Measurements from ENCODE around the gene BANK1.
A peak's percentile ranks its signal among the peaks of the same experiment; 100 is the strongest.

The BANK1 gene

DNA sequence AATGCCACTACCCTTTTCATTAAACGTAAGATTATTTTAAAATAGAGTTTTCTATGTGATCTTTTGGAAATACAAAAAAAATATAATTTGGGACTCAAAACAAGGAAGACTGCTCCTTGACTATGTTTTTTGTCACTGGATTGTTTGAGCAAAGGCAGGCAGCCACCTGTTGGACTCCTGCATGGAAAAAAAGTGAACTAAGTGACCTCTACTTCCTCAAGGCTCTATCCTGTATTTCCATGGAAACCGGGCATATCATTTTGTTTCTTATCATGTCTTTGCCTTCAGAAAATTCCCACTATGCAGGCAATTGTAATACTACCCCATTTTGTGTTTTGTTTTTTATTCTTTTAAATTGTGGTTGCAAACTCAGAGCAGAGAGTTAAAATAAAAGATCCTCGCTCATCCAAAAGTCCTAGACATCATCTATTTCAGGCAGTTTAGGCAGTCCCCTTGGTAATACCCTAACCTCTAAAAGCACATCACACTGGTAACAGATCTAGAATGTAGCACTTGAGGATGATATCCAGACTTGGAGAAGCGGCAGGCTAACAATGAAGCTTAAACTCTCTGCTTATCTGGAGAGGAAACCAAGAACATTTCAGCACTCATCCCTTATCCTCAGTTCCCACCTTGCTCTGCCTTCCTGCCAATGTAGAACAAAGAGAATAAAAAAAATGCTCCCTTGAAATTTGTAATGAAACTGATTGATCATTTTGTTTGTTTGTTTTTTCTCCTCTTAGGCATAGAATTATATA, 165.7 kb downstream of the BANK1 start:
- TF ChIP-seq EP300 (IDR thresholded peaks at IDR 0.05; ENCODE audit: borderline replicate concordance) (no peak), CEBPB (IDR thresholded peaks at IDR 0.05) (no peak), TAF1 (IDR thresholded peaks at IDR 0.05; ENCODE audit: low read depth) (no peak), TCF12 (IDR thresholded peaks at IDR 0.05; ENCODE audit: low read depth) (no peak), ZBTB7A (IDR thresholded peaks at IDR 0.05; ENCODE audit: low read depth) (no peak), TEAD4 (IDR thresholded peaks at IDR 0.05) (no peak), NFIC (IDR thresholded peaks at IDR 0.05) (no peak), EGR1 (IDR thresholded peaks at IDR 0.05) (no peak), RAD21 (IDR thresholded peaks at IDR 0.05; ENCODE audit: low read depth) (no peak), CREB1 (IDR thresholded peaks at IDR 0.05; ENCODE audit: low read depth) (no peak), FOXM1 (IDR thresholded peaks at IDR 0.05; ENCODE audit: borderline replicate concordance, low read depth) (no peak), YY1 (IDR thresholded peaks at IDR 0.05; ENCODE audit: low read depth) (no peak)
- TF ChIP-seq, protein P1, sequence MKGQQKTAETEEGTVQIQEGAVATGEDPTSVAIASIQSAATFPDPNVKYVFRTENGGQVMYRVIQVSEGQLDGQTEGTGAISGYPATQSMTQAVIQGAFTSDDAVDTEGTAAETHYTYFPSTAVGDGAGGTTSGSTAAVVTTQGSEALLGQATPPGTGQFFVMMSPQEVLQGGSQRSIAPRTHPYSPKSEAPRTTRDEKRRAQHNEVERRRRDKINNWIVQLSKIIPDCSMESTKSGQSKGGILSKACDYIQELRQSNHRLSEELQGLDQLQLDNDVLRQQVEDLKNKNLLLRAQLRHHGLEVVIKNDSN (IDR thresholded peaks at IDR 0.05): no peak
- TF ChIP-seq, protein P2, sequence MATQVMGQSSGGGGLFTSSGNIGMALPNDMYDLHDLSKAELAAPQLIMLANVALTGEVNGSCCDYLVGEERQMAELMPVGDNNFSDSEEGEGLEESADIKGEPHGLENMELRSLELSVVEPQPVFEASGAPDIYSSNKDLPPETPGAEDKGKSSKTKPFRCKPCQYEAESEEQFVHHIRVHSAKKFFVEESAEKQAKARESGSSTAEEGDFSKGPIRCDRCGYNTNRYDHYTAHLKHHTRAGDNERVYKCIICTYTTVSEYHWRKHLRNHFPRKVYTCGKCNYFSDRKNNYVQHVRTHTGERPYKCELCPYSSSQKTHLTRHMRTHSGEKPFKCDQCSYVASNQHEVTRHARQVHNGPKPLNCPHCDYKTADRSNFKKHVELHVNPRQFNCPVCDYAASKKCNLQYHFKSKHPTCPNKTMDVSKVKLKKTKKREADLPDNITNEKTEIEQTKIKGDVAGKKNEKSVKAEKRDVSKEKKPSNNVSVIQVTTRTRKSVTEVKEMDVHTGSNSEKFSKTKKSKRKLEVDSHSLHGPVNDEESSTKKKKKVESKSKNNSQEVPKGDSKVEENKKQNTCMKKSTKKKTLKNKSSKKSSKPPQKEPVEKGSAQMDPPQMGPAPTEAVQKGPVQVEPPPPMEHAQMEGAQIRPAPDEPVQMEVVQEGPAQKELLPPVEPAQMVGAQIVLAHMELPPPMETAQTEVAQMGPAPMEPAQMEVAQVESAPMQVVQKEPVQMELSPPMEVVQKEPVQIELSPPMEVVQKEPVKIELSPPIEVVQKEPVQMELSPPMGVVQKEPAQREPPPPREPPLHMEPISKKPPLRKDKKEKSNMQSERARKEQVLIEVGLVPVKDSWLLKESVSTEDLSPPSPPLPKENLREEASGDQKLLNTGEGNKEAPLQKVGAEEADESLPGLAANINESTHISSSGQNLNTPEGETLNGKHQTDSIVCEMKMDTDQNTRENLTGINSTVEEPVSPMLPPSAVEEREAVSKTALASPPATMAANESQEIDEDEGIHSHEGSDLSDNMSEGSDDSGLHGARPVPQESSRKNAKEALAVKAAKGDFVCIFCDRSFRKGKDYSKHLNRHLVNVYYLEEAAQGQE (IDR thresholded peaks at IDR 0.05; ENCODE audit: low read depth): no peak
- TF ChIP-seq, protein P3, sequence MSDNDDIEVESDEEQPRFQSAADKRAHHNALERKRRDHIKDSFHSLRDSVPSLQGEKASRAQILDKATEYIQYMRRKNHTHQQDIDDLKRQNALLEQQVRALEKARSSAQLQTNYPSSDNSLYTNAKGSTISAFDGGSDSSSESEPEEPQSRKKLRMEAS (IDR thresholded peaks at IDR 0.05): no peak

DNA sequence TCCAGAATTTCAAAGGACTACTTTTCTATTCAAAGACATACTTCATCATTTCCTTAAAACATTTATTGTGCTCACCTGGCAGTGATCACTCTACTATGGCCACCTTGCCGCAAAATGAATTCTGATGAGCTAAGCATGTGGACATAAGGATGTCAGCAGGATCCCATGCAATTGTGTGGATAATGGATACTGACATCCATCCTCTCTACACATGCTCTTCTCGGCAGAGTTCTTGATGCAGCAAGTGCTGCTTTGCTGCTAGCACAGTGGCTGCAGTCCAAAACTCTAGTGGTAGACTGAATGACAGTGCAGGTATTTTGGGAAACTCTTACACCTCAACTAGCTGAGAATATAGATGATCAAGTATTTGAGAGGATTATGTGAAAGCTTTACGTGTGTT, 168.0 kb downstream of the BANK1 start:
- TF ChIP-seq, protein P1 (IDR thresholded peaks at IDR 0.05): no peak
- TF ChIP-seq, protein P2 (IDR thresholded peaks at IDR 0.05; ENCODE audit: low read depth): no peak
- TF ChIP-seq FOXM1 (IDR thresholded peaks at IDR 0.05; ENCODE audit: borderline replicate concordance, low read depth) (no peak), TCF12 (IDR thresholded peaks at IDR 0.05; ENCODE audit: low read depth) (no peak), CEBPB (IDR thresholded peaks at IDR 0.05) (no peak), TEAD4 (IDR thresholded peaks at IDR 0.05) (no peak), EGR1 (IDR thresholded peaks at IDR 0.05) (no peak), ZBTB7A (IDR thresholded peaks at IDR 0.05; ENCODE audit: low read depth) (no peak)

DNA sequence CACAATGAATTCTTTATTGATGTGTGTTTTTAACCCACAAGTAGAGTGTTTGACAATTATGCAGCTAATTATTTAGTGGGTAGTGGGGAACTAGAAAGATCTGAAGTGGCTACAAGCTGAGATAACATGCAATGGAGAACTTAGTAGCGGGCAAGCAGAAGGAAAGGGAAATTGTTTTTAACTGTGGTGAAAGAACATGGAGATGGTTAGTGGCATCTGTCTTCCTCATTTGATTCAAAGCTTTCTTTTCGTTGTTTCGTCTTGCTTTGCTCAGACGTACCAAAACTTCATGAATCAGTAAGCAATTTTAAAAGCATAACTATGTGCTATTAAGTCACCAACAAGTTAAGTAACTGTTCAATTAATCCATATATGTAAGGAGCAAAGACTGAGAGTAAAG, 169.9 kb downstream of the BANK1 start:
- no peak for TF ChIP-seq TAF1 (IDR thresholded peaks at IDR 0.05; ENCODE audit: low read depth)
- no peak for TF ChIP-seq RAD21 (IDR thresholded peaks at IDR 0.05; ENCODE audit: low read depth)
- TF ChIP-seq, protein P3 (IDR thresholded peaks at IDR 0.05): no peak
- no peak for TF ChIP-seq FOXM1 (IDR thresholded peaks at IDR 0.05; ENCODE audit: borderline replicate concordance, low read depth)
- no peak for TF ChIP-seq ZBTB7A (IDR thresholded peaks at IDR 0.05; ENCODE audit: low read depth)
- no peak for TF ChIP-seq EP300 (IDR thresholded peaks at IDR 0.05; ENCODE audit: borderline replicate concordance)
- TF ChIP-seq, protein P1 (IDR thresholded peaks at IDR 0.05): no peak
- no peak for TF ChIP-seq CEBPB (IDR thresholded peaks at IDR 0.05)

DNA sequence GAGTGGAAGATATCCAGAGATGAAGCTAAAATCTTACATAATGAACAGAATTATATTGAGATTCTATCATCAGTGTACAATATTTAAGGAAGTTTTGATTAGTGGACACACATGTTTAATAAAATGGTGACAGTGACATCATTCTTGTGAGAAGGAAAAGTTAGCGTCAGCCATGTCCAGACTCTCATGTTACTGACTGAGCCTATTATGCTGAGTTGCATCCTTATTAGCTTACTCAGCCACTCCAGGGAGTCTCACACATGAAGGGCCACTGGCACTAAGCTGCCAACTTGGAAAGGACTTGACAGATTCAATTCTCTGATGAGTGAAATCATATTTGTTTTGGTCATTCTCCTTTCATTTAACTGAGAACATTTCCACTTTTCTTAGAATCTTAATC, 170.6 kb downstream of the BANK1 start:
- TF ChIP-seq, protein P1 (IDR thresholded peaks at IDR 0.05): no peak
- TF ChIP-seq YY1 (IDR thresholded peaks at IDR 0.05; ENCODE audit: low read depth): 0 out of 2 replicates have a peak, but pooled peaks have one; percentile 71
- peak; percentile 93 for TF ChIP-seq EP300 (IDR thresholded peaks at IDR 0.05; ENCODE audit: borderline replicate concordance)
- TF ChIP-seq ZBTB7A (IDR thresholded peaks at IDR 0.05; ENCODE audit: low read depth): no peak
- TF ChIP-seq TEAD4 (IDR thresholded peaks at IDR 0.05): peak; percentile 74
- TF ChIP-seq FOXM1 (IDR thresholded peaks at IDR 0.05; ENCODE audit: borderline replicate concordance, low read depth): peak; percentile 59; the same call in 1 of the 2 replicates
- no peak for TF ChIP-seq EGR1 (IDR thresholded peaks at IDR 0.05)
- no peak for TF ChIP-seq CEBPB (IDR thresholded peaks at IDR 0.05)
- TF ChIP-seq, protein P2 (IDR thresholded peaks at IDR 0.05; ENCODE audit: low read depth): no peak
- no peak for TF ChIP-seq CREB1 (IDR thresholded peaks at IDR 0.05; ENCODE audit: low read depth)
- TF ChIP-seq TCF12 (IDR thresholded peaks at IDR 0.05; ENCODE audit: low read depth): peak; percentile 82
- TF ChIP-seq, protein P3 (IDR thresholded peaks at IDR 0.05): peak; percentile 56; the same call in 1 of the 2 replicates
- TF ChIP-seq RAD21 (IDR thresholded peaks at IDR 0.05; ENCODE audit: low read depth): no peak; the same call in 1 of the 2 replicates
- TF ChIP-seq TAF1 (IDR thresholded peaks at IDR 0.05; ENCODE audit: low read depth): no peak
- peak; percentile 85 for TF ChIP-seq NFIC (IDR thresholded peaks at IDR 0.05)

All from Ishikawa (cell line).